Superior temporal gyrus (tissue), 1 donor: Measurements from ENCODE around the gene ZNF827.

ENCODE experiments used
- DNase-seq: peaks from one replicate; pipeline ENCODE4 v3.0.0-alpha.2; 2016; ENCODE audit errors: extremely low spot score

ZNF827 gene

DNA sequence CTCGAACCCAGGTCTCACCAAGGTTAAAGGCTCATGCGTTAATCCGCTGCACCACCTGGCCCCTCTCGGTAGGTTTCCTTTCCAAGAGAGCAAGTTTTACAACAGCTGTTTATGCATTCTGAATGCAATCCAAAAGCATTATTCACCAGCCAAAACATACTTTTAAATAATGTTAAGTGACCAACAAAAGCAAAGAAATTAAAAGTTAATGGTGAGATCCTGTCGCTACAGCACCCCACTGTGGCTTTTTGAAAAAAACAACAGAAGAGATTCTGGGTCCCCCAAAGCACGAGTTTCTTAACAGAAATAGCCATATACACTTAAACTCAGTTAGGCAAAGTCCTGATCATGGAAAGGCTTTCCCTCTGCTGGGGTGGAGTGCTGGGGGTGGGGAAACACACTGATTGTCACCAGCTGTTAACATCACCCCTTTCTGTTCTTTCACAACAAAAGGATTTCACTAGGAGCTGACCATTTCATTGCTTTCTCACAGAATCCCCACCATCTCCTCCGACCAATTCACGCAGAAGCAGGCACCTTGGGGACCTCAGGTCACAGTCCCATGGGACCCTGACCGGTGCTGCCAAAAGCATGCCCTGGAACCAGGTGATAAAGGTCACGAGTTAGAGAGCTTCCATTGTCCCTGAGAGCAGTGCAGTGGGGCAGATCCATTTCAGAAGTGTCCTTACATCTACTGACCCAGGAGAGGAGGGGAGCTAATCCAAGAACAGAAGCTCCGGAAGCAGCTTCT, 51.2 kb downstream of the ZNF827 start:
- peak; percentile 71 for DNase-seq

DNA sequence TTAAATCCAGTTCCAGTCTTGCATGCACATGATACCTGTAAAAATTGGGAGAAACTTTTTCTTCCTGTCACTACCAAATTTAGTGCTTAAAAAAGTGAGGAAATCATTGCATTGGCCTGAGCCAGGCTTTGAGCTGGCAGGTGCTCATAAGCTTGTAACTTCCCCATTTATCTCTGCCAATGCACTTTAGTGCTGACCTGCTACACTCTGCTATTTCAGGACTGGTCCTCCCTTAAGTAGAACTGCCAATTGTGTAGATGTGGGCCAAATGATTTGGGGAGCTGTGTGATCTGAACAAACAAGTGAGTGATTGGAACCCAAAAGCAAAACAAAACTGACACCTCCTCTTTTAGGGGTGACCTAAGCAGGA, 51.8 kb downstream of the ZNF827 start:
- no peak for DNase-seq

- no peak for DNase-seq
Observed at GRCh38 chr4:145885666-145886065, 53.0 kb downstream of the ZNF827 start.

DNA sequence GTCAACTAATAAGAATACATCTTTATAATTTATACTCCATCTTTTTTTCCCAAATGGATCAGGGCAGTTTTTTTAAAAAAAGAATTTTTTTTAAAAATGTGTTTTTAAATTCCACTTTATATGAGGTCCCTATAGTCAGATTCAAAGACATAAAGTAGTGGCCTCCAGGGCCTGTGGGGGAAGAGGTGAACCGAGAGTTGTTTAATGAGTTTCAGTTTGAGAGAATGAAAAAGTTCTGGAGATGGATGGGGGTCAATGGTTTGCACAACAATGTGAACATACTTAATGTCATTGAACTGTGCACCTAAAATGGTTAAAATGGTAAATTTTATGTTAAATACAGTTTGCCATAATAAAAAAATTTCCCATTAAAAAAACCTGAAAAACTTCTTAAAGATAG, 53.8 kb downstream of the ZNF827 start:
- no peak for DNase-seq

DNA sequence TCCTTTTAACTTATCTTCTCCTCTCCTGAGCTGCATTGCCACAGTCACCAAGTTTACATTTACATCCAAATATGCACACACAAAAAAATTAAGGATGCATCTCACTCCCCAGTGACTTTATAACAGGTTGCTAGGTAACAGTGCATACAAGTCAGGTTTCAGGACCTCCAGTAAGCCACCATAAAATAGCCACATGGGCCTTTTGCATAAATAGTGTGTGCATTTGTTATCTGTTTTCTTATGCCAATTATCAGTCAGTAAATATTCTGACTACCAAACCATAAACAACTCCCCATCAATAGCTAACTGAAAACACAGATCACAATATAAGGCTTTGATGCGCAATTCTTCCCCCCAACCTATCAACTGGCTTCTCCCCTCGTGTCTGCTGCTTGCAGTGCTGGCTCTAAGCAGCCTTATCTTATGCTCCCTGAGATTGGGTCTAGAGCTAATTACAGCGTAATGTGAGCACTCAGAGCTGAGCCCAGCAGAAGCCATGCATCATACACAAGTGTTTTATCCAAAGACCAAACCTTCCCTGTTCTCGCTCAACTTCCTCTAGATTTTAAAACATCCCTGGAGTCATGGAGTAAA, 55.4 kb downstream of the ZNF827 start:
- peak; percentile 71 for DNase-seq

DNA sequence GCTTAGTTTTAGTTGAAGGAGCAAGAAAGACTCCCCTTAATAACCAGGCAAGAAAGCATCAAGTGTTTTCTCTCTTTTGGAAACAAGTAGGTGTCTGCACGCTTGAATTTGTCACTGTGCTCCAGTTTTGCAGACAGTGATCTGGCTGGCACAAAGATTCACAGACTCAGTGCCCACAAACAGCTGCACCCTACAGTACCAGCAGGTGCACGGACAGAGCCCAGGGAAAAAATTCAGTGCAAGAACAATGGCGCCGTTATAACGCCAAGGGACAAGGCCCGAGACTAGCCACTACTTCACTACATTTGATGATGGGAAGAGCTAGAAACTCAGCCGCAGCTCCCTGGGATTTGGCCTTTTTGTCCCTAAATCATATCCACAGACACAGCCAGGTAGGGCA, 56.0 kb downstream of the ZNF827 start:
- DNase-seq = peak; percentile 93

DNA sequence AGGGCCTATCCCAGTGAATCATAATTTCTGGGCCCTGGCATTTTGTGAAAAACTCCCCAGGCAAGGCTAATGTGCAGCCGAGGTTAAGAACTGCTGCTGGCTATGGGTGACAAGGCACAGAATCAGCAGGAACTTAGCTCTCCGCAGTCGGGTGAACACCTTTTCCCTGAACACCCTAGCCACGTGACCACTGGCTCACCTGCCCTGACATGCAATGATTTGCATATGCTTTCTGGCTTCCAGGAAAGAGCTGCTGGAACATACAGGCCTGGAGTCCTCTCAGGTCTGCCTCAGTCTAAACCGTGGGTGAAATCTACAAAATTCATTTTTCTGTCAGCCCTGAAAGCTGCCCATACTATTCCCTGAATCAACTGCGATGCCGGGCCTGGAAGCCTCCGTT, 56.6 kb downstream of the ZNF827 start:
- DNase-seq = peak; percentile 66

- no peak for DNase-seq
Observed at GRCh38 chr4:145881576-145881975, 57.0 kb downstream of the ZNF827 start.

DNA sequence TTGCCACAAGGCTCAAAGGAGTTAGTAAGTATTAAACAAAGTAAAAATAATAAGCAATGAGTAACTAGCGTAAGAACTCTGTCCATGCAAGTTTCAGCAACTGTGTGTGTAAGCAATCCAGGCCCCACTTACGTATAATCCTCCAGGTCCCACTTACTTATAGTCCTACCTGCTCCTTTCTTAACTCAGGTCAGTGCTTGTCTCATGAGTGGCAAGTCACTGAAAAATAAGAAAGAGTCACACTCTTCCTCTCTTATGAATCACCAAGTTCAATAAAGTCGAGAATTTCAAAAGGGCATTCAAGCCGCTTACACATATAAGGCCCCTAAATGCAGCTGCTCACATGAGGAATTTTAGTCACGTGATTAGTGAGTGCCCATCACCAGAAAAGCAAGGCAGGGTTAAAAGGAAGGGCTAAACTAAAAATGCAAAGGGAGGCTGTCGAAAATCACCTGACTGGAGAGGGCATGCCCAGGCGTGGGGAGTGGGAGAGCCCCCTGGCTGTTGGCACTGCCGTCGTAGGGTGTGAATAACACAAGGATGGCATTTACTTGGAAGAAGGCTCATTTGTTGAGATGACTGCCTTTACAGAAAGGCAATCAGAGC, 58.2 kb downstream of the ZNF827 start:
- DNase-seq = no peak

GRCh38 chr4:145879598-145879997, 59.0 kb downstream of the ZNF827 start:
- DNase-seq = no peak

DNA sequence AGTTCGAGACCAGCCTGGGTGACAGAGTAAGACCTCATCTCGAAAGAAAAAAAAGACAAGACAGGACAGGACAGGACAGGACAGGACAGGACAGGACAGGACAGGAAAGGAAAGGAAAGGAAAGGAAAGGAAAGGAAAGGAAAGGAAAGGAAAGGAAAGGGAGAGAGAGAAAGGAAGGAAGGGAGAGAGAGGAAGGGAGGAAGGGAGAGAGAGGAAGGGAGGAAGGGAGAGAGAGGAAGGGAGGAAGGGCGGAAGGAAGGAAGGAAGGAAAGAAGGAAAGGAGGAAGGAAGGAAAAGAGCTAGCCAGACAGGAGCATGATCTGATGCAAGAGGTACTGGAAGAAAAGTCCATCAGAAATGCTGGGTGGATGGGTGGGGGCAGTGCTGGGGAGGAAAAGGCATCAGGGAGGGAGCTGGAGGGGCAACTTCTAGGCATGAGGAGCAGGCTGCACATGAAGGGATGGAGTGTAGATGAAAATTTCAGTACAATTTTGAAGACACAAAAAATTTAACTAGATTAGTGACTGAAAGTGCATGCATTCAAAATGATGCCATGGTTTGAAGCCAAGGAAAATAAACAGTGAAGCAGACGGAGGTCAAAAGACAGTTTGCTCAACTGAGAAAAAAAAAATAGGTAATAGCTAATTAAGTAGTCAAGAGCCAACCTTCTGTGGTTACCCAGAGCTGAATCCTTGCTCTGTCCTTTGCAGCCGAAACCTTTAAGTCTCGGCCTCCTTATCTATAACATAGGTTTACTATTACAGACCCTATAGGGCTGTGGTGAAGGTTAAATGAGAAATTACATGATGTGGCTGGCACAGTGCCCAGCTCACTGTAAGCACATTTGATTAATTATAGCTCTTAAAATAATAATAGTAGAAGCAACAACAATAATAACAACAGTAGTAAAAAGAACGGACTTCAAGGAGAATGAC, 59.9 kb downstream of the ZNF827 start:
- no peak for DNase-seq

- DNase-seq = no peak
Observed at GRCh38 chr4:145876531-145877180, 62.0 kb downstream of the ZNF827 start.

DNA sequence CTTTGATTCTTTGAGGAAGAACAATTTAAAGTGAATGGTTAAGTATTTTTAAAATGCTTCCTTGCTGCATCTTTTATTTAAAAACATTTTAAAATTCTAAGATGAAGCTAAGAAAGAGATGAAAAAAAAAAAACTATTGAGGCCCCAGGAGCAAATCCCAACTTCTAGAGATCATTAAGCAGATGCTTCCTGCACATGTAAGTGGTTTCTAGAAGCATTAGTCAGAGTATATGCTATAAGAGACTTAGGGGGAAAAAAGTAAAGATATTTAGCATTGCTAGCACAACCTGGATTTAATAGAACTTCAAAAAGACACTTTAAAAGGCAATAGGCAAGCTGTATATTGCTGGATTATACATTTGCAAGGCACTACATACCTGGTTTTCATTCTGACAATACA, 64.7 kb downstream of the ZNF827 start:
- DNase-seq = no peak

DNA sequence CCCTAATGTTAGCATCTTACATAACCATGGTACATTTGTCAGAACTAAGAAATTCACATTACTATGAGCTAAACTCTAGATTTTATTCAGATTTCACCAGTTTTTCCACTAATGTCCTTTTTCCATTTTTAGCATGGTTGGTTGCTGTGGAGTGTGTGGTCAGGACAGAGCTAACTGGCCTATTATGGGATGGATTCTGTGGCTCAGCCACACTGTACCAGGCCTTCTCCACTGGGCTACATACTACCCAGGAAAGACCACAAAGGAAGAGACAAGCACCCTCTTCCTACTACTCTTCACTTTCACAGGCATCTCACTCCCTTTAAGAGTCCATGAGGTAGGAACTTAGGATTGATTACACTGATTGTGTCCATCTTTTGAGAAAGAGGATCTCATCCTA, 67.4 kb downstream of the ZNF827 start:
- no peak for DNase-seq

DNA sequence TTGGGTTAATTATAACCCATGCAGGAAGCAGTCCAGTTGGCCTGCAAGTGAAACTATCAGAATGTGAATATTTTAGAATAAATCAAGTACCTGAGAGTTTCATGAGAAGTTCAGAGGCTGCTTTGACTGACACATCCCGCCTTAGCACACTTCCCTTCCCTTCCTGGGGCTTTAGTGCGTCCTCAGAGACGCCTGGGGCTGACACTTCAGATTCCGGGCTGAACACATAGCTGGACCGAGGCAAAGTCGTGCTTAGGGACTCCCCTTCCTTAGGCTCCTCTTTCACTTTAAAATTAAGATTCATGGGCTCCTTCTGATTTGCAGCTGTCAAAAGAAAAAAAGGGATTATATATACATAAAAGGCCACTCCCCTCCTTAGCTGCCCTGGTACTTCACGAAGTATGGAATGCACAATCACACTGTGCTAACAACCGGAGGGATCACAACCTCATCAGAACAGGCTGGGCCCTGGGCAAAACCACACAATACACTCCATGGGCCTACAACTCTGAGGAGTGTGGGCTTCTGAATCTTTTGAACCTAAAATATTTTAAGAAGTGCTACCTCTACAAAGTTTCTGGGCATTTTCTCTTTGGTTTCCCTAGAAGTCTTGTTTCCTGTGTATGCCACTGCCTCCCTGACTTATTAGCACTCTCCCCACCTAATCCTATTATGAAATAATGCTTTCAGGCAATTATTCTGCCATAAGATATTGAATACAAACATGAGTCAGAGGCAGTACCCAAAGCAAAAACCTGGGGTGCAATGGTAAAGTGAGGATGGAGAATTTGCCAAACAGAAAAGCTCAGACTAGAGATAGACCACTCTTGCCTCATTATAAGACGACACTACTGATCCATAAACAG, 68.2 kb downstream of the ZNF827 start:
- no peak for DNase-seq

- no peak for DNase-seq
Observed at GRCh38 chr4:145868637-145869409, 69.8 kb downstream of the ZNF827 start.

DNA sequence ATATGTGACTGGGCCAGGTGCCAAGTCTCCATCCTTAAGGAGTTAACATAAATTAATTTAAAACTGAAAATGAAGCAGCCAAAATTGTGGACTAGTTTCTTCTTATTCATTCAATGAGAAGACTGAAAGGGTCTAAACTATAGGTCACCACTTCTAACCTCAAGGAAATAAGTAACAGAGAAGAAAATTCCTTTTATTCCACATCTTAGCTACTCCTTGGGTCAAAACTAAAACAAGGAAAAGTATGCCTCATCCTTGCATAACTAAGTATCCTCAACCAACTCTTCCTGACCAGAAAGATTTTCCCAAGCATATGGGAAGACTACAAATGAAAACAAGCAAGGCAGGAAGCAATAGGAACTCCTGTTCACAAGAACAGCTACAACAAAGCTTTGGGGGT, 71.2 kb downstream of the ZNF827 start:
- no peak for DNase-seq

- DNase-seq = no peak
Observed at GRCh38 chr4:145866991-145867390, 71.6 kb downstream of the ZNF827 start.

DNA sequence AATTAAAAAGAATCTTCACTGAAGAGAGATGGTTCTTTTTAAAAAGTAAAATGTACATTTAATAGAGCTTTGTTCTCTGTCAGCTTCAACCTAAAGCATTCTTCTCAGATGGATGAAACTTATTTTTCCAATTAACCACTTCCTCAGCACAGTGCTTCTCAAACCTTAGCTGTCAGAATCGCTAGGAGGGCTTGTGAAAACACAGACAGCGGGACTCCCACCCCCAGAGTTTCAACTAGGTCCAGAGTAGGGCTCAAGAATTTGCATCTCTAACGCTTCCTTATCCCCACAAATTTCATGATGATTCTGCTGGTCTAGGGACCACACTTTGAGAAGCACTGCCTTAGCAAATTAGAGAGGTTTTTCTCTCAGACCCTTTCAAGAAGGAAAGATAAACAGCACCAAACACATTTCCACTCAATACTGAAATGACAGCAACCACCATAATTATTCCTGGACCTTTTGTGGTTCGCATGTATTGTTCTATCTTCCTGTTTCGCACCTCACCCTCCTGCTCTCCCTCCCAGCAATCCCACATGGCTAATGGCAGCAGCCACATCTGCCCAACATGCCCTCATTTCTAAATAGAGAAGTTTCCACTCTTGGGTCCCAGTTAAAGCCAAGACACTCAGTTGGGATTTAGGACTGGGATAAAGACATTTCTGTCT, 73.2 kb downstream of the ZNF827 start:
- DNase-seq = no peak
